ENCODE results near the gene CACUL1. TPM values are rescaled to one million over a fixed set of nuclear protein-coding genes. Genes with fewer than 3 reads are reported as not detected.
"Not testable (repeated sequence)": the region's sequence is repeated elsewhere in the genome, so short reads cannot be mapped to it uniquely, and the experiment has no call there.

Gene CACUL1
- total and polyA plus RNA-seq, 10 donors, result 4.3 to 56.7 (median 34.9) TPM

DNA sequence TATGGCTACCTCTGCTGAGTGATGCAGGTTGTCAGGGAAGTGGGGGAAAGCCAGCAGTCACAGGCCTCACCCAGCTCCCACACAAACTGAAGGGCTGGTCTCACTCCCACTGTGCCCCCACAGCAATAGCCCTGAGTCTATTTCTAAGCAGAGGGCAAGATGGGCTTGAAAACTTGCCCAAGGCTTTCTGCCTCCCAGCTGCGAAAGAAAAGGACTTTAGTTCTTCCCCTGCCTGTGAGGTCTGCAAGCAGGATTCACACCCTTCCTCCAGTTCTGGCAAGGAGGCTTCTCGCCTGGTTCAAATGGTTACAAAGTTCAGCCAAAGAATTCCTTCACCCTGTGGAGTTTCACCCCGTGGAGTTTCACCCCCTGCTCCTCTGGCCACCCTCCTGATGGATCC, 96.0 kb downstream of the CACUL1 start:
- H3K9me3 ChIP-seq, result peaks cover 0 to 60% (median 22%) of the 10 kb centered on the region in 8 donors
- 57 to 81% (median 68%) methylated on average over 3 of the region's 3 CpGs for WGBS, 5 donors
- no peak overlapping the region for H3K4me3 ChIP-seq
- peaks cover 0 to 29% (median 0%) of the 10 kb centered on the region in 7 donors for H3K27me3 ChIP-seq (replicated peaks in 1 of 7)
- H3K36me3 ChIP-seq, result no peaks in the 10 kb centered on the region
- no peak for TF ChIP-seq POLR2AphosphoS5 (IDR thresholded peaks at IDR 0.05)
- TF ChIP-seq, protein P1, sequence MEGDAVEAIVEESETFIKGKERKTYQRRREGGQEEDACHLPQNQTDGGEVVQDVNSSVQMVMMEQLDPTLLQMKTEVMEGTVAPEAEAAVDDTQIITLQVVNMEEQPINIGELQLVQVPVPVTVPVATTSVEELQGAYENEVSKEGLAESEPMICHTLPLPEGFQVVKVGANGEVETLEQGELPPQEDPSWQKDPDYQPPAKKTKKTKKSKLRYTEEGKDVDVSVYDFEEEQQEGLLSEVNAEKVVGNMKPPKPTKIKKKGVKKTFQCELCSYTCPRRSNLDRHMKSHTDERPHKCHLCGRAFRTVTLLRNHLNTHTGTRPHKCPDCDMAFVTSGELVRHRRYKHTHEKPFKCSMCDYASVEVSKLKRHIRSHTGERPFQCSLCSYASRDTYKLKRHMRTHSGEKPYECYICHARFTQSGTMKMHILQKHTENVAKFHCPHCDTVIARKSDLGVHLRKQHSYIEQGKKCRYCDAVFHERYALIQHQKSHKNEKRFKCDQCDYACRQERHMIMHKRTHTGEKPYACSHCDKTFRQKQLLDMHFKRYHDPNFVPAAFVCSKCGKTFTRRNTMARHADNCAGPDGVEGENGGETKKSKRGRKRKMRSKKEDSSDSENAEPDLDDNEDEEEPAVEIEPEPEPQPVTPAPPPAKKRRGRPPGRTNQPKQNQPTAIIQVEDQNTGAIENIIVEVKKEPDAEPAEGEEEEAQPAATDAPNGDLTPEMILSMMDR (IDR thresholded peaks at IDR 0.05 in 8 of 11, conservative IDR thresholded peaks at IDR 0.05 in 3 of 11), result no peak
- no peak for TF ChIP-seq POLR2A (IDR thresholded peaks at IDR 0.05)
- DNase-seq, result no peak
- intact Hi-C loops (cut with DNase I; ENCODE audit: low total_unique reads), result no loop called here
- no peaks in the 10 kb centered on the region for H3K4me1 ChIP-seq
- H3K27ac ChIP-seq, result no peak overlapping the region

DNA sequence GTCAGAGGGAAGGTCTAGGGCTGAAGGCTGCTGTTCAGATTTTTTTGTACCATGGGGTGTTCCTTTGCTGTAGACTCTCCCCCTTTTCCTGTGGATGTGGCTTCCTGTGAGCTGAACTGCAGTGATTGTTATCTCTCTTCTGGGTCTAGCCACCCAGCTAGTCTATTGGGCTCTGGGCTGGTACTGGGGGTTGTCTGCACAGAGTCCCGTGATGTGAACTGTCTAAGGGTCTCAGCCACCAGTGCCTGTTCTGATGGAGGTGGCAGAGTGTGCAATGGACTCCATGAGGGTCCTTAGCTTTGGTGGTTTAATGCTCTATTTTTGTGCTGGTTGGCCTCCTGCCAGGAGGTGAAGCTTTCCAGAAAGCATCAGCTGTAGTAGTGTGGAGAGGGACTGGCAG, 96.6 kb downstream of the CACUL1 start:
- H3K4me3 ChIP-seq; H3K36me3 ChIP-seq; intact Hi-C loops (cut with DNase I; ENCODE audit: low total_unique reads); H3K27ac ChIP-seq; H3K4me1 ChIP-seq; DNase-seq: not testable (repeated sequence)
- Histone ChIP-seq H3K9me3 (peaks cover 0 to 64% (median 22%) of the 10 kb centered on the region in 8 donors), H3K27me3 (replicated peaks in 1 of 7) (peaks cover 0 to 23% (median 0%) of the 10 kb centered on the region in 7 donors)
- WGBS, 5 donors, result 52 to 100% (median 71%) methylated on average over 1 of the region's 1 CpG

DNA sequence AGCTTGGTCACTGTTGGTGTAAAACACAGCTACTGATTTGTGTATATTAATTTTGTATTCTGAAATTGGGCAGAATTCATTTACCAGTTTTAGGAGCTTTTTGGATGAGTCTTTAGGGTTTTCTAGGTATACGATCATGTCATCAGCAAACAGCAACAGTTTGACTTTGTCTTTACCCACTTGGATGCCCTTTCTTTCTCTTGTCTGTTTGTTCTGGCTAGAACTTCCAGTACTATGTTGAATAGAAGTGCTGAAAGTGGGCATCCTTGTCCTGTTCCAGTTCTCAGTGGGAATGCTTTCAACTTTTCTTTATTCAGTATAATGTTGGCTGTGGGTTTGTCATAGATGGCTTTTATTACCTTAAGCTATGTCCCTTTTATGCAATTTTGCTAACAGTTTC, 109.5 kb downstream of the CACUL1 start:
- 88 to 100% (median 92%) methylated on average over 1 of the region's 1 CpG for WGBS, 5 donors
- H3K4me1 ChIP-seq; H3K27ac ChIP-seq; intact Hi-C loops (cut with DNase I; ENCODE audit: low total_unique reads); H3K36me3 ChIP-seq; H3K4me3 ChIP-seq; H3K27me3 ChIP-seq (replicated peaks in 1 of 7); DNase-seq: not testable (repeated sequence)
- peaks cover 0 to 16% (median 7%) of the 10 kb centered on the region in 8 donors for H3K9me3 ChIP-seq

DNA sequence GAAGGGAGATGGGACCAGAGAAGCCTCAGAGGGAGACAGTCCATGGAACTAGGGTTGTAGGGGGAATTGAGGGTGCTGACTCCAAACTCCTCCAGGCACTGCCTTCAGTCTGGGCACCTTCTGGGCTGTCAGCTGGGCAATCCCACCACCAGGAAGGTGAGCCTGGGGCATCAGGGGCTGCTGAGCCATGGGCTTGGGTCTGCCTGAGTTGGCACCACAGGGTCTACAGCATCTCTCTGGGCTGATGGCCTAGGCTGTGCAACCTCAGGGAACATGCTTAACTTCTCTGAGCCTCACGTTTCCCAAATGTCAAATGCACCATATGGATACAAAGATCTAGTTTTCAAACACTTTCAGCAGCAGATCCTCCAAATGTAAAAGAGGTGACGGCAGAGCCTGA, 112.5 kb downstream of the CACUL1 start:
- Histone ChIP-seq H3K4me1 (no peaks in the 10 kb centered on the region), H3K27me3 (replicated peaks in 1 of 7) (peaks cover 0 to 14% (median 0%) of the 10 kb centered on the region in 7 donors), H3K27ac (no peak overlapping the region), H3K36me3 (no peaks in the 10 kb centered on the region), H3K4me3 (no peak overlapping the region), H3K9me3 (peaks cover 0 to 24% (median 6%) of the 10 kb centered on the region in 8 donors)
- intact Hi-C loops (cut with DNase I; ENCODE audit: low total_unique reads), result no loop called here
- TF ChIP-seq POLR2AphosphoS5 (IDR thresholded peaks at IDR 0.05) (no peak), POLR2A (IDR thresholded peaks at IDR 0.05) (no peak)
- TF ChIP-seq, protein P1 (IDR thresholded peaks at IDR 0.05 in 8 of 11, conservative IDR thresholded peaks at IDR 0.05 in 3 of 11), result no peak
- 61 to 87% (median 67%) methylated on average over 2 of the region's 2 CpGs for WGBS, 5 donors
- no peak for DNase-seq

DNA sequence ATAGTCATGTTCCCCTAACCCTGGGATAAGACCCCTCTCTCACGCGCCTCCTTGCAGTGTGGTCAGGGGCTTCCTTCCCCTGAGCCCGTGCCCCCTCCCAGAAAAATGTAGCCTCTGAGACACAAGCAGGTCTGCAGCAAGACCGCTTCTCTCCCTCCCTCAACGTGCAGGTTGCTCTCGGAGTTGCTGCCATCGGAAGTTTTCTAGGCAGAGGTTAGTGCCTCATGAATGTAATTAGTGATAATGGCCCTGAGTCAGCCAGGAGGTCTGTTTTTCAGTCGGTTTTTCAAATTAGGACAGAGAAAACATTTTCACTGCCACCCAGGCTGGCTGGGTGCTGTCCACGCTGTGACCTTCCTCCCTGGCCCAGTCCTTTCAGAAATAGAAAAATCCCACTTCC, 116.1 kb downstream of the CACUL1 start:
- intact Hi-C loops (cut with DNase I; ENCODE audit: low total_unique reads), result no loop called here
- Histone ChIP-seq H3K27me3 (replicated peaks in 1 of 7) (peaks cover 0 to 14% (median 0%) of the 10 kb centered on the region in 7 donors), H3K27ac (no peak overlapping the region), H3K9me3 (peaks cover 0 to 24% (median 6%) of the 10 kb centered on the region in 8 donors), H3K4me1 (no peaks in the 10 kb centered on the region), H3K4me3 (no peak overlapping the region), H3K36me3 (no peaks in the 10 kb centered on the region)
- TF ChIP-seq, protein P1 (IDR thresholded peaks at IDR 0.05 in 8 of 11, conservative IDR thresholded peaks at IDR 0.05 in 3 of 11), result no peak
- no peak for TF ChIP-seq POLR2A (IDR thresholded peaks at IDR 0.05)
- no peak for TF ChIP-seq POLR2AphosphoS5 (IDR thresholded peaks at IDR 0.05)
- DNase-seq, result no peak
- WGBS, 5 donors, result 71 to 86% (median 80%) methylated on average over 9 of the region's 9 CpGs
